ENCODE results near the gene ATOH8. TPM values are rescaled to one million over a fixed set of nuclear protein-coding genes. Genes with fewer than 3 reads are reported as not detected.

The ATOH8 gene
- polyA plus RNA-seq, 1 of the 3 experiments (the other 2 are of a cell fraction), result 5.6 TPM

DNA sequence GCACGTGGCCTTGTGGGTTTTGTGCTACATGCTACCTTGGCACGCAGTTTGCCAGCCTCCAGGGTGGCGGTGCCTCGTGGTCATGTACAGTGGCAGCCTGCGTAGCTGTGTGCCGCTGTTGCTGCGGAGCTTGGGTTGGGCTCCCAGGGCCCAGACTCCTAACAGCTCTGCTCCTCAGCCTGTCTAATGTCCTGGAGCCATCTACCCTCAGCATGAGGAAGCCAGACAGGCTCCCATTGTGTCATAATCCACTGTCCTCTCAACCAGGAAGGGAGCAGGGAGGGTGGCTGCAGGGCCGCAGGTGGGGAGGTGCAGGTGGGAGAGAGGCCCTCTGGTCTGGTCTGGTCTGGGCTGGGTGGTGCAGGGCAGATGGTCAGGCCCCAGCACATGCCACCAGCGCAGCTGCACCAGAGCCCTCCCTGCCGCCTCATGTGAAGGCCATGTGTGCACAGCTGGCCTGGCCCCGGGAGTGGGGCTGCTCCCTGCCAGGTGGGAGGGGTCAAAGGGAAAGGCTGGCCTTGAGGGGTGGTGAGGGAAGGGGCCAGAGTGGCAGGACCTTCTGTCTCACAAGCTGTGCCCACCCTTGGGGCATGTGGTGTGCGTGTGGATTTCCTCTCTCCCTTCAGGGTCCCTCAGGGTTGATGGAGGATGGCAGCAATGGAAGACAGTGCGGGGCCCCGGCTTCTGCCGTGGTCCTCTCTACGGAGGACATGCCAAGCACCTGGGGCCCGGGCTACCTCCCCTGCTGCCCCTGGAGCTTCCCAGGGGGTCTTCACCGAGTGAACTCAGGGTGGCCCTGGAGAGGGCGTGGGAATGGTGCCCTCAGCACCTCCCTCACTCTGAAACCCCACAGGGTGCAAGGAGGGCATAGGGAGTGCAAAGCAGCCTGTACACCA lies 4.8 kb downstream of the ATOH8 start:
- 87% methylated on average over 11 of the region's 19 CpGs for whole genome bisulfite sequencing (ENCODE audit: low lambda C conversion rate)
- peak; percentile 27; the same call in 1 of the 2 replicates for TF ChIP-seq TCF12 (IDR thresholded peaks at IDR 0.05)
- peak; percentile 73 for TF ChIP-seq MXI1 (IDR thresholded peaks at IDR 0.05; ENCODE audit: low read depth, low read length)
- peak; percentile 34; the same call in 1 of the 2 replicates for TF ChIP-seq RCOR1 (IDR thresholded peaks at IDR 0.05; ENCODE audit: low read length)
- TF ChIP-seq, protein P1, sequence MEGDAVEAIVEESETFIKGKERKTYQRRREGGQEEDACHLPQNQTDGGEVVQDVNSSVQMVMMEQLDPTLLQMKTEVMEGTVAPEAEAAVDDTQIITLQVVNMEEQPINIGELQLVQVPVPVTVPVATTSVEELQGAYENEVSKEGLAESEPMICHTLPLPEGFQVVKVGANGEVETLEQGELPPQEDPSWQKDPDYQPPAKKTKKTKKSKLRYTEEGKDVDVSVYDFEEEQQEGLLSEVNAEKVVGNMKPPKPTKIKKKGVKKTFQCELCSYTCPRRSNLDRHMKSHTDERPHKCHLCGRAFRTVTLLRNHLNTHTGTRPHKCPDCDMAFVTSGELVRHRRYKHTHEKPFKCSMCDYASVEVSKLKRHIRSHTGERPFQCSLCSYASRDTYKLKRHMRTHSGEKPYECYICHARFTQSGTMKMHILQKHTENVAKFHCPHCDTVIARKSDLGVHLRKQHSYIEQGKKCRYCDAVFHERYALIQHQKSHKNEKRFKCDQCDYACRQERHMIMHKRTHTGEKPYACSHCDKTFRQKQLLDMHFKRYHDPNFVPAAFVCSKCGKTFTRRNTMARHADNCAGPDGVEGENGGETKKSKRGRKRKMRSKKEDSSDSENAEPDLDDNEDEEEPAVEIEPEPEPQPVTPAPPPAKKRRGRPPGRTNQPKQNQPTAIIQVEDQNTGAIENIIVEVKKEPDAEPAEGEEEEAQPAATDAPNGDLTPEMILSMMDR (IDR thresholded peaks at IDR 0.05), result no peak
- no peak for TF ChIP-seq EZH2phosphoT487 (IDR thresholded peaks at IDR 0.05; ENCODE audit: borderline replicate concordance, low read depth)
- Histone ChIP-seq H3K4me1 (ENCODE audit: control insufficient read depth in 1 of 2, insufficient read depth in 2 of 2, low read depth in 1 of 2, low read length in 1 of 2) (peaks cover 3 to 32% of the 10 kb centered on the region in 2 experiments; a peak in 1 of 4 replicates), H3K27me3 (ENCODE audit: insufficient read depth) (no peaks in the 10 kb centered on the region), H3K79me2 (ENCODE audit: insufficient read depth) (peaks cover 92% of the 10 kb centered on the region), H2AFZ (ENCODE audit: low read depth) (no peak overlapping the region), H3F3A (replicated peaks; ENCODE audit: insufficient read depth) (peaks cover 6% of the 10 kb centered on the region), H3K9me2 (no peaks in the 10 kb centered on the region), H3K27ac (ENCODE audit: low read depth in 2 of 2, low read length in 1 of 2) (no peak overlapping the region), H3K4me2 (no peak overlapping the region; the same call in 1 of the 2 replicates), H3K9ac (no peak overlapping the region), H3K4me3 (ENCODE audit: low read depth in 2 of 2, low read length in 1 of 2) (no peak overlapping the region), H4K20me1 (ENCODE audit: insufficient read depth) (peaks cover 76% of the 10 kb centered on the region), H3K36me3 (replicated peaks in 1 of 2; ENCODE audit: control insufficient read depth in 1 of 2, insufficient read depth in 2 of 2, low read length in 1 of 2) (peaks cover 0 to 4% of the 10 kb centered on the region in 2 experiments), H3K9me3 (no peaks in the 10 kb centered on the region)
- ChIA-PET POLR2A (interaction anchor here (1.4 kb wide), 1 partner anchor 13 kb away, joined by 5 read pairs; no protein-coding TSS in a partner anchor), CTCF (interaction anchor here (2.1 to 34.7 kb wide), 6 partner anchors 8 to 50 kb away, joined by 5 to 626 read pairs (median 56); no protein-coding TSS in a partner anchor)
- peak; percentile 84 for DNase-seq

DNA sequence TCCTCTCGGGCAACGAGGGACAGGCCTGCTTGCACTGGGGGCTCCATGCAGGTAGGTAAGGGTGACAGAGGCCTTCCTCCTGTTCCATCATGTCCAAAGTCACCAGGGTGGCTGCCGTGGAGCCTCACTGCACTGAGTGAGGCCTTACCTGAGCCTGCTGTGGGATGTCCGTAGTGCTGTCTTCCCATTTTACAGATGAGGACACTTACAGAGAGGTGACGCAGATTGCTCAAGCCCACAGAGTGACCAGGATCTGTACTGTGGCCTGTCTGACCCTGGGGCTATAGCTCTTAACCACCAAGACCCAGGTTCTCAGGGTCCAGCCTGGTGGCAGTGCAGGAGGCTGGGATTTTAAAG lies 5.4 kb downstream of the ATOH8 start:
- no CpG with 5 or more reads among the region's 5 CpGs for WGBS (ENCODE audit: low lambda C conversion rate)
- Histone ChIP-seq H3K9ac (no peak overlapping the region), H3K27ac (ENCODE audit: low read depth in 2 of 2, low read length in 1 of 2) (no peak overlapping the region), H2AFZ (ENCODE audit: low read depth) (no peak overlapping the region), H3K4me3 (ENCODE audit: low read depth in 2 of 2, low read length in 1 of 2) (no peak overlapping the region), H3K27me3 (ENCODE audit: insufficient read depth) (no peaks in the 10 kb centered on the region), H3K4me1 (ENCODE audit: control insufficient read depth in 1 of 2, insufficient read depth in 2 of 2, low read depth in 1 of 2, low read length in 1 of 2) (peaks cover 3 to 34% of the 10 kb centered on the region in 2 experiments; a peak in 1 of 4 replicates), H3K36me3 (replicated peaks in 1 of 2; ENCODE audit: control insufficient read depth in 1 of 2, insufficient read depth in 2 of 2, low read length in 1 of 2) (peaks cover 0 to 4% of the 10 kb centered on the region in 2 experiments), H3K9me2 (no peaks in the 10 kb centered on the region), H3K79me2 (ENCODE audit: insufficient read depth) (peaks cover 98% of the 10 kb centered on the region), H4K20me1 (ENCODE audit: insufficient read depth) (peaks cover 82% of the 10 kb centered on the region), H3K9me3 (no peaks in the 10 kb centered on the region), H3K4me2 (no peak overlapping the region; the same call in 1 of the 2 replicates), H3F3A (replicated peaks; ENCODE audit: insufficient read depth) (peaks cover 6% of the 10 kb centered on the region)
- ChIA-PET POLR2A (interaction anchor here (1.4 to 2.6 kb wide), 2 partner anchors 10 to 13 kb away, joined by 5 to 7 read pairs; no protein-coding TSS in a partner anchor), CTCF (interaction anchor here (4.5 to 34.7 kb wide), 5 partner anchors 9 to 49 kb away, joined by 30 to 626 read pairs (median 80); no protein-coding TSS in a partner anchor)
- no peak for DNase-seq
- TF ChIP-seq GABPA (IDR thresholded peaks at IDR 0.05; ENCODE audit: low read depth) (no peak), NFIC (IDR thresholded peaks at IDR 0.05; ENCODE audit: borderline replicate concordance) (no peak), RFX5 (IDR thresholded peaks at IDR 0.05; ENCODE audit: low read length) (no peak), RXRA (IDR thresholded peaks at IDR 0.05; ENCODE audit: borderline replicate concordance, low read depth) (no peak), MXI1 (IDR thresholded peaks at IDR 0.05; ENCODE audit: low read depth, low read length) (no peak), TEAD4 (IDR thresholded peaks at IDR 0.05; ENCODE audit: borderline replicate concordance, insufficient read depth) (no peak), RCOR1 (IDR thresholded peaks at IDR 0.05; ENCODE audit: low read length) (no peak)
- TF ChIP-seq, protein P2, sequence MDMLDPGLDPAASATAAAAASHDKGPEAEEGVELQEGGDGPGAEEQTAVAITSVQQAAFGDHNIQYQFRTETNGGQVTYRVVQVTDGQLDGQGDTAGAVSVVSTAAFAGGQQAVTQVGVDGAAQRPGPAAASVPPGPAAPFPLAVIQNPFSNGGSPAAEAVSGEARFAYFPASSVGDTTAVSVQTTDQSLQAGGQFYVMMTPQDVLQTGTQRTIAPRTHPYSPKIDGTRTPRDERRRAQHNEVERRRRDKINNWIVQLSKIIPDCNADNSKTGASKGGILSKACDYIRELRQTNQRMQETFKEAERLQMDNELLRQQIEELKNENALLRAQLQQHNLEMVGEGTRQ (IDR thresholded peaks at IDR 0.05; ENCODE audit: borderline replicate concordance, low read depth, low read length), result no peak
- TF ChIP-seq, protein P1 (IDR thresholded peaks at IDR 0.05), result no peak
- TF ChIP-seq, protein P3, sequence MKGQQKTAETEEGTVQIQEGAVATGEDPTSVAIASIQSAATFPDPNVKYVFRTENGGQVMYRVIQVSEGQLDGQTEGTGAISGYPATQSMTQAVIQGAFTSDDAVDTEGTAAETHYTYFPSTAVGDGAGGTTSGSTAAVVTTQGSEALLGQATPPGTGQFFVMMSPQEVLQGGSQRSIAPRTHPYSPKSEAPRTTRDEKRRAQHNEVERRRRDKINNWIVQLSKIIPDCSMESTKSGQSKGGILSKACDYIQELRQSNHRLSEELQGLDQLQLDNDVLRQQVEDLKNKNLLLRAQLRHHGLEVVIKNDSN (IDR thresholded peaks at IDR 0.05; ENCODE audit: borderline replicate concordance, low read depth), result no peak
- TF ChIP-seq, protein P4, sequence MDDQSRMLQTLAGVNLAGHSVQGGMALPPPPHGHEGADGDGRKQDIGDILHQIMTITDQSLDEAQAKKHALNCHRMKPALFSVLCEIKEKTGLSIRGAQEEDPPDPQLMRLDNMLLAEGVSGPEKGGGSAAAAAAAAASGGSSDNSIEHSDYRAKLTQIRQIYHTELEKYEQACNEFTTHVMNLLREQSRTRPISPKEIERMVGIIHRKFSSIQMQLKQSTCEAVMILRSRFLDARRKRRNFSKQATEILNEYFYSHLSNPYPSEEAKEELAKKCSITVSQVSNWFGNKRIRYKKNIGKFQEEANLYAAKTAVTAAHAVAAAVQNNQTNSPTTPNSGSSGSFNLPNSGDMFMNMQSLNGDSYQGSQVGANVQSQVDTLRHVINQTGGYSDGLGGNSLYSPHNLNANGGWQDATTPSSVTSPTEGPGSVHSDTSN (IDR thresholded peaks at IDR 0.05), result no peak
- TF ChIP-seq, protein P5, sequence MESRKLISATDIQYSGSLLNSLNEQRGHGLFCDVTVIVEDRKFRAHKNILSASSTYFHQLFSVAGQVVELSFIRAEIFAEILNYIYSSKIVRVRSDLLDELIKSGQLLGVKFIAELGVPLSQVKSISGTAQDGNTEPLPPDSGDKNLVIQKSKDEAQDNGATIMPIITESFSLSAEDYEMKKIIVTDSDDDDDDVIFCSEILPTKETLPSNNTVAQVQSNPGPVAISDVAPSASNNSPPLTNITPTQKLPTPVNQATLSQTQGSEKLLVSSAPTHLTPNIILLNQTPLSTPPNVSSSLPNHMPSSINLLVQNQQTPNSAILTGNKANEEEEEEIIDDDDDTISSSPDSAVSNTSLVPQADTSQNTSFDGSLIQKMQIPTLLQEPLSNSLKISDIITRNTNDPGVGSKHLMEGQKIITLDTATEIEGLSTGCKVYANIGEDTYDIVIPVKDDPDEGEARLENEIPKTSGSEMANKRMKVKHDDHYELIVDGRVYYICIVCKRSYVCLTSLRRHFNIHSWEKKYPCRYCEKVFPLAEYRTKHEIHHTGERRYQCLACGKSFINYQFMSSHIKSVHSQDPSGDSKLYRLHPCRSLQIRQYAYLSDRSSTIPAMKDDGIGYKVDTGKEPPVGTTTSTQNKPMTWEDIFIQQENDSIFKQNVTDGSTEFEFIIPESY (IDR thresholded peaks at IDR 0.05; ENCODE audit: borderline replicate concordance, low read depth), result no peak

Measured in SK-N-SH (cell line).